CD4-positive, alpha-beta T cell (primary cell): ENCODE data around the gene MAMDC4. TPM values are rescaled to one million over a fixed set of nuclear protein-coding genes. Genes with fewer than 3 reads are reported as not detected.

Experiments used
- ATAC-seq: fragments of 200-7000 bp; cut with Tn5 transposase; one replicate; pipeline ENCODE4 v1.10.0; 2022; ENCODE audit warnings: mild to moderate bottlenecking; ENCODE audit not compliant: poor library complexity
- CTCF ChIA-PET: fragments of 350-600 bp; sonication (Branson Sonifier 250); formaldehyde crosslinking; loops from one replicate; lab custom pipeline; 2021; ENCODE audit warnings: antibody characterized with exemption, inconsistent platforms; lab: Charles Lee
- POLR2A ChIA-PET: fragments of 350-600 bp; sonication (Branson Sonifier 250); formaldehyde crosslinking; loops from one replicate; lab custom pipeline; 2021; ENCODE audit warnings: antibody characterized with exemption, inconsistent platforms; lab: Charles Lee
- DNase-seq, 14 experiments: peaks; one replicate each; pipeline ENCODE4 v3.0.0-alpha.2; 2013 to 2020; ENCODE audit warnings: mixed read lengths in 2 of 14
- H3K27ac ChIP-seq, 2 donors: one replicate each; pipeline versions ENCODE4 v1.5.1 to v1.7.0; 2013; ENCODE audit warnings: low read length in 2 of 2, low read depth in 1 of 2, mild to moderate bottlenecking in 1 of 2
- H3K27me3 ChIP-seq, 2 experiments: 1 replicate in 1 of 2; 2 replicates in 1 of 2; pipeline versions ENCODE4 v1.6.1 to v1.7.0; 2013; ENCODE audit warnings: low read length in 2 of 2, control low read depth in 1 of 2, mild to moderate bottlenecking in 1 of 2, moderate library complexity in 1 of 2; ENCODE audit not compliant: insufficient read depth in 2 of 2, control insufficient read depth in 1 of 2
- H3K36me3 ChIP-seq: one replicate; pipeline ENCODE4 v1.6.1; 2013; ENCODE audit warnings: low read length, control low read depth; ENCODE audit not compliant: insufficient read depth
- H3K4me1 ChIP-seq: one replicate; pipeline ENCODE4 v1.6.1; 2013; ENCODE audit warnings: low read length, control low read depth; ENCODE audit not compliant: insufficient read depth
- H3K4me3 ChIP-seq: one replicate; pipeline ENCODE4 v1.5.1; 2013; ENCODE audit warnings: mild to moderate bottlenecking, low read length, moderate library complexity
- H3K9me3 ChIP-seq, 2 experiments: 1 replicate in 1 of 2; 2 replicates in 1 of 2; pipeline versions ENCODE4 v1.6.1 to v1.7.0; 2013; ENCODE audit warnings: low read length in 2 of 2, mild to moderate bottlenecking in 2 of 2, control low read depth in 1 of 2, moderate library complexity in 1 of 2; ENCODE audit not compliant: control insufficient read depth in 1 of 2, insufficient read depth in 1 of 2
- H3K27ac Mint-ChIP-seq: one replicate; pipeline ENCODE4 v1.8.0; 2020; ENCODE audit warnings: mixed read lengths
- H3K27me3 Mint-ChIP-seq: one replicate; pipeline ENCODE4 v1.8.0; 2021; ENCODE audit warnings: mixed read lengths
- H3K36me3 Mint-ChIP-seq: one replicate; pipeline ENCODE4 v1.8.0; 2021; ENCODE audit warnings: low read depth, mixed read lengths
- H3K4me1 Mint-ChIP-seq: one replicate; pipeline ENCODE4 v1.8.0; 2021; ENCODE audit warnings: low read depth, mixed read lengths
- H3K4me3 Mint-ChIP-seq: one replicate; pipeline ENCODE4 v1.8.0; 2020; ENCODE audit warnings: mild to moderate bottlenecking, mixed read lengths
- H3K9me3 Mint-ChIP-seq: one replicate; pipeline ENCODE4 v1.8.0; 2020; ENCODE audit warnings: mixed read lengths
- intact Hi-C, 2 experiments: fragments of 100-400 bp; cut with DNase I in 1 of 2; cut with micrococcal nuclease in 1 of 2; formaldehyde crosslinking; loops; one replicate each; pipeline versions ENCODE4 v1.15.1 to v1.9.0; 2023 to 2025; cut with DNase I, micrococcal nuclease
- total RNA-seq, 174 experiments: library from RNA in 2 of 174; stranded (reverse) in 2 of 174; gene quantifications; one replicate each; pipeline ENCODE4 v1.2.3 and lab custom pipeline; 2021 to 2026
- TF ChIP-seq, protein P1 (sequence below): fragments of 200-600 bp; IDR thresholded peaks from one replicate; pipeline ENCODE4 v1.8.0; 2022; ENCODE audit warnings: antibody characterized with exemption, mild to moderate bottlenecking

MAMDC4 gene
- total RNA-seq, 2 experiments from 2014 or later: 2.2 to 3.4 TPM

DNA sequence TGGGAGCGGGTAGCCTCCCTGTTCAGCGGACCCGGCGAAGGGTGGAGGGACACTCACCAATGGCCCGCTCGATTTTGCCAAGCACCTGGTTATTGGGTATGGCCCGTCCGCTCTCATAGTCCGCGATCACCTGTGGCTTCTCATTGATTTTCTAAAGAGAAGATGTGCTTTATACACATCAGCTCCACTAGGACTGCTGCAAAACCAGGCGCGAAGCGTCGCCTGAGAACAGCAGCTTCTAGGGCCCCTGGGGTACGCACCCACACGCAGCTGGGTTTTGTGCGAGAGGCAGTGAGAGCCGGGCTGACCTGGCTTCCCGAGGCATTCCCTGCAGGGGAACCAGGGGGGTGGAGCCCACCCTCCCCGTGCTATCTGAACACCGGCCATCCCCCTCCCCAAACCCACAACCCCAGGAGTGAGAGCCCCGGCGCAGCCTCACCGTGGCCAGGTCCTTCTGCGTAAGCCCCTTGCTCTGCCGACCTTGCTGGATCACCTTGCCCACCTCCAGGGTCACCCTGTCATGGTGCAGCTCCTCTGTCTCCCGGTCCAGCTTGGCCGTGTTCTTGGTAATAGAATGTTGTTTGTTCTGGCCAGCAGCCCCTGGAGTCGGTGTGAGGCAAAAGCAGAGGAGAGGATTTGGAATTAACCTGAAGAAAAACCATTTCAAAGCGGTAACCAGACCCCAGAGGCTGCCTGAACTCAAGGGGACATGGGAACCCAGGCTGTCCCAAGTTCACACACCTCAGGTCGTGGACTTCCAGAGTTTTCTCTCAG lies 10.9 kb downstream of the MAMDC4 start:
- Histone ChIP-seq H3K9me3 (no peaks in the 10 kb centered on the region), H3K27me3 (no peaks in the 10 kb centered on the region), H3K36me3 (peaks cover 31% of the 10 kb centered on the region), H3K27ac (no peak overlapping the region), H3K4me1 (peaks cover 23% of the 10 kb centered on the region), H3K4me3 (no peak overlapping the region)
- intact Hi-C loops: no loop called here
- Mint-ChIP-seq H3K27me3 (no peaks in the 10 kb centered on the region), H3K4me3 (no peak overlapping the region), H3K9me3 (no peaks in the 10 kb centered on the region), H3K4me1 (peaks cover 15% of the 10 kb centered on the region), H3K27ac (no peak overlapping the region), H3K36me3 (peaks cover 22% of the 10 kb centered on the region)
- TF ChIP-seq, protein P1, sequence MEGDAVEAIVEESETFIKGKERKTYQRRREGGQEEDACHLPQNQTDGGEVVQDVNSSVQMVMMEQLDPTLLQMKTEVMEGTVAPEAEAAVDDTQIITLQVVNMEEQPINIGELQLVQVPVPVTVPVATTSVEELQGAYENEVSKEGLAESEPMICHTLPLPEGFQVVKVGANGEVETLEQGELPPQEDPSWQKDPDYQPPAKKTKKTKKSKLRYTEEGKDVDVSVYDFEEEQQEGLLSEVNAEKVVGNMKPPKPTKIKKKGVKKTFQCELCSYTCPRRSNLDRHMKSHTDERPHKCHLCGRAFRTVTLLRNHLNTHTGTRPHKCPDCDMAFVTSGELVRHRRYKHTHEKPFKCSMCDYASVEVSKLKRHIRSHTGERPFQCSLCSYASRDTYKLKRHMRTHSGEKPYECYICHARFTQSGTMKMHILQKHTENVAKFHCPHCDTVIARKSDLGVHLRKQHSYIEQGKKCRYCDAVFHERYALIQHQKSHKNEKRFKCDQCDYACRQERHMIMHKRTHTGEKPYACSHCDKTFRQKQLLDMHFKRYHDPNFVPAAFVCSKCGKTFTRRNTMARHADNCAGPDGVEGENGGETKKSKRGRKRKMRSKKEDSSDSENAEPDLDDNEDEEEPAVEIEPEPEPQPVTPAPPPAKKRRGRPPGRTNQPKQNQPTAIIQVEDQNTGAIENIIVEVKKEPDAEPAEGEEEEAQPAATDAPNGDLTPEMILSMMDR: no peak
- DNase-seq: peak in 1 of 14 experiments; percentile 12
- CTCF ChIA-PET: interaction anchor here (1.8 kb wide), 1 partner anchor 21 kb away, joined by 5 read pairs; the partner anchor contains the start of gene AJM1
- ATAC-seq: no peak
- POLR2A ChIA-PET: no interaction called here

DNA sequence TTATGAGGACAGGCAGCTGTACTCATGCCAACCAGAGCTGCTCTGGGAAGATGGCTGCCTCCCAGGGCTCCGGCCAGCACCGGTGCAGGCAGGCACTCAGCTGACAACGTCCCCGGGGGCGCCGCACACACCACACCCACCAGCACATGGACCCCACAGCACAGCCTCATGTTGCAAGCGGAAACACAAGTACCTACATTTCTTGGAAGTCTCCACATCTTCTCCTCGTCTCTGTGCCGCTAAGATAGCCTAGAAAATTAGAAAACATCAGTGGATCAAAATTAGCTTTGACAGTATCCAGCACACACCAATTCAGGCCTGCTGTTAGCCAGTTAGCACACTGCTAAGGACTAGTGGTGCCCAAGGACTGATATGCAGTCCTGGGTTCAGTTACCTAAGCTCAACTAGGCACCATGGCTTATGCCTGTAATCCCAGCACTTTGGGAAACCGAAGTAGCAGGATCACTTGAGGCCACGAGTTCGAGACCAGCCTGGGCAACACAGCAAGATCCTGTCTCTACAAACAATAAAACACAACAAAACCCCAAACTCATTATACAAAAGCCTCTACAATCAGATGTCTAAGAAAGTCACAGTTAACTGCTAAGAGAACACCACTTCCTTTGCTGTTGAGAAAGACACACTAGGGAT lies 11.6 kb downstream of the MAMDC4 start:
- DNase-seq: peak in 1 of 14 experiments; percentile 15
- H3K4me3 Mint-ChIP-seq: peak overlapping the region; percentile 45
- H3K36me3 Mint-ChIP-seq: peaks cover 22% of the 10 kb centered on the region
- no peaks in the 10 kb centered on the region for H3K27me3 ChIP-seq
- H3K4me1 Mint-ChIP-seq: peaks cover 15% of the 10 kb centered on the region
- intact Hi-C loops: no loop called here
- no peak overlapping the region for H3K27ac ChIP-seq
- TF ChIP-seq, protein P1: no peak
- H3K9me3 Mint-ChIP-seq: no peaks in the 10 kb centered on the region
- CTCF ChIA-PET: interaction anchor here (1.8 kb wide), 1 partner anchor 21 kb away, joined by 5 read pairs; the partner anchor contains the start of gene AJM1
- peaks cover 31% of the 10 kb centered on the region for H3K36me3 ChIP-seq
- no peak overlapping the region for H3K27ac Mint-ChIP-seq
- no peak overlapping the region for H3K4me3 ChIP-seq
- no peak for ATAC-seq
- POLR2A ChIA-PET: interaction anchor here (0.6 to 1.2 kb wide), 2 partner anchors 17 to 97 kb away, joined by 3 read pairs; no protein-coding TSS in a partner anchor
- peaks cover 23% of the 10 kb centered on the region for H3K4me1 ChIP-seq
- no peaks in the 10 kb centered on the region for H3K27me3 Mint-ChIP-seq
- H3K9me3 ChIP-seq: no peaks in the 10 kb centered on the region

DNA sequence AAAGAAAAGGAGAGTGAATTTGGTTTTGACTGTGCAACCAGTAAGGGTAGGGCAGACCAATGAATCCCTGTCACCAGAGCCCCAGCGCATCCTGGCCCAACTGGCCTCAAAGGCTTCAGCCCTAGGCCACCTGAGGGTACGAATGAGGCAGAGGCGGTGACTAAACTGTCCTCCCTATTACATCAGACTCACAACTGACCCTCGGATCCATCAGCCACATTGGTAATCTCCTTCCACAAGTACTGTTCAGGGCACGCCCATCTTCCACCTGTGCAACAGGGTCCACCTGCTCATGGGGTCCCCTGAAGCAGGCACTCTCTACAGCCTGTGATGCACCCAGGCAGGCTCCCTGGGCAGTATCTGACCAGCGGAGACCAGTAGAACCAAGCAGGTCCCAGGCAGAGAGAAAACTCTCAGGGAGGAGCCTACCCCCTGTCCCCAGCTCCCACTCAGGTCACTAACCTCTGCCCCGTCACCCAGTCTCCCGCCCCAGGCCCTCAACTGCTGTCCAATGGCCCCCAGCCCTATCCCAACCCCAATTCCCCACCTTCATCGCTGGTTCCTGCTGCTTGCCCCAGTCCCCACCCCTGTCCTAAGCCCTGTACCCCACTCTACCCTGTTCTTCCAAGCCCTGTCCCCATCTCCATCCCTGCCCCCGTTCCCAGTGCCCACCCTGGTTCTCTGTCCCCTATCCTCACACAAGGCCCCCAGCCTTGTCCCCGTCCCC lies 13.1 kb downstream of the MAMDC4 start:
- ATAC-seq (no peak), DNase-seq (peak in 1 of 14 experiments; percentile 19)
- H3K9me3 Mint-ChIP-seq: no peaks in the 10 kb centered on the region
- ChIA-PET POLR2A (interaction anchor here (1.2 kb wide), 1 partner anchor 18 kb away, joined by 3 read pairs; no protein-coding TSS in a partner anchor), CTCF (no interaction called here)
- Histone ChIP-seq H3K27me3 (no peaks in the 10 kb centered on the region), H3K9me3 (no peaks in the 10 kb centered on the region), H3K4me3 (peak overlapping the region; percentile 57), H3K27ac (peak overlapping the region in 1 of 2 donors; percentile 17), H3K4me1 (peaks cover 23% of the 10 kb centered on the region), H3K36me3 (peaks cover 31% of the 10 kb centered on the region)
- peaks cover 22% of the 10 kb centered on the region for H3K36me3 Mint-ChIP-seq
- TF ChIP-seq, protein P1: no peak
- intact Hi-C loops: loop anchor here in 1 of 2 experiments (5.0 kb wide), 1 partner anchor 77 kb away; the partner anchor contains the start of gene FBXW5
- peaks cover 15% of the 10 kb centered on the region for H3K4me1 Mint-ChIP-seq
- no peaks in the 10 kb centered on the region for H3K27me3 Mint-ChIP-seq
- H3K4me3 Mint-ChIP-seq: peak overlapping the region; percentile 92
- peak overlapping the region; percentile 70 for H3K27ac Mint-ChIP-seq
